ENCODE results near the gene FRK.
"Not testable (repeated sequence)": the region's sequence is repeated elsewhere in the genome, so short reads cannot be mapped to it uniquely, and the experiment has no call there.

Gene FRK, protein sequence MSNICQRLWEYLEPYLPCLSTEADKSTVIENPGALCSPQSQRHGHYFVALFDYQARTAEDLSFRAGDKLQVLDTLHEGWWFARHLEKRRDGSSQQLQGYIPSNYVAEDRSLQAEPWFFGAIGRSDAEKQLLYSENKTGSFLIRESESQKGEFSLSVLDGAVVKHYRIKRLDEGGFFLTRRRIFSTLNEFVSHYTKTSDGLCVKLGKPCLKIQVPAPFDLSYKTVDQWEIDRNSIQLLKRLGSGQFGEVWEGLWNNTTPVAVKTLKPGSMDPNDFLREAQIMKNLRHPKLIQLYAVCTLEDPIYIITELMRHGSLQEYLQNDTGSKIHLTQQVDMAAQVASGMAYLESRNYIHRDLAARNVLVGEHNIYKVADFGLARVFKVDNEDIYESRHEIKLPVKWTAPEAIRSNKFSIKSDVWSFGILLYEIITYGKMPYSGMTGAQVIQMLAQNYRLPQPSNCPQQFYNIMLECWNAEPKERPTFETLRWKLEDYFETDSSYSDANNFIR

DNA sequence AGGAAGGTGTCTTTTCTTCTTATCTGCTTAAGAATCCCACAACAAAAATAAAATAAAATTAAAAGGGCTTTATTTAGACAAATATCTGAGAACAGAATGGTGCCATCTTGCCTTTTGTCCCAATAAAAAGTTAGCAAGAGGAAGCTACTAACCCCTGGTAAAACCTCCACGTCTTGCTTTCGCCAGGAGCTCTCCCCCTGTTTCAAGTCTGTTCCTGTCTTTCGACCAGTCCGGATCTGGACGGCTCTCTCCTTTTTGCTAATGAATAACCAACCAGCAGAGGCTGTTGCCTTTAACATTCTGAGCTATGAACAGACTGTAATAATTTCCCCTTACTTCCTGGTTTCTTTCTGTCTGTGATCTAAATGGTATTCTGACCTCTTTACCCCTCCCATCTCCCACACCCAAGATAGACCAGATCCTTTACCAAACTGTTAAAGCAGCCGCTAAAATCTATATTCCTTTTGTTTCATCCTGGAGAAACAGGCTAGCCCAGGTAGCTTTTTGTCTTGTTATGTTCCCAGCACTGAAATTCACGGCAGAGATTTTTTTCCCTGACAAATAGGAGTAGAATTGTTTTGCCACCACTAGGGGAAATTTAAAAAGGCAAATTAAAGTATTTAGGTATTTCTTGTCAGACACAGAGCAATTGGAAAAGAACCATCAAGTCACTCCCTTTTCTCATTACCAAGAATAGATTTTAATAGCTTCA lies at the start of gene FRK:
Gene FRK (minus strand): TSS at position 320 of the 712 bp plus-strand sequence. CDS start 580 bp downstream, outside the sequence.
- DNase-seq (ENCODE audit: low read depth) = no peak

DNA sequence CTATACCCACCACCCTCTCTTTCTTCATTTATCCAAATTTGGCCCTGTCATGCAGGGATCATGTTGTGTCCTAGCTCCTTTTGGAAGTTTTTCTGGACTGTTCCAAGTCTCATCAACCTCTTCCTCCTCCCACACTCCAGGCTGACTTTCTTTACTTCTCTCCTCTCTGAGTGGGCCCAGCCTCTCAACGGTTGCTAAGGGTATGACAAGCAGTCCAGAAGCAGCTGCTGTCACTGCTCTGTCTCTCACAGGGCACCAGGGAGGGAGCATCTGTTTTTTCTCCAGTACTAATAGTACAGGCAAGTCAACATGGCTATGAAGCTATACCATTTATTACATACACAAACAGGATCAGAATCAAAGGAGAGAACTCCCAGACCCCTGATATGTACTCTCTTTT lies 48.1 kb upstream of the FRK start:
- DNase-seq (ENCODE audit: low read depth) = no peak

DNA sequence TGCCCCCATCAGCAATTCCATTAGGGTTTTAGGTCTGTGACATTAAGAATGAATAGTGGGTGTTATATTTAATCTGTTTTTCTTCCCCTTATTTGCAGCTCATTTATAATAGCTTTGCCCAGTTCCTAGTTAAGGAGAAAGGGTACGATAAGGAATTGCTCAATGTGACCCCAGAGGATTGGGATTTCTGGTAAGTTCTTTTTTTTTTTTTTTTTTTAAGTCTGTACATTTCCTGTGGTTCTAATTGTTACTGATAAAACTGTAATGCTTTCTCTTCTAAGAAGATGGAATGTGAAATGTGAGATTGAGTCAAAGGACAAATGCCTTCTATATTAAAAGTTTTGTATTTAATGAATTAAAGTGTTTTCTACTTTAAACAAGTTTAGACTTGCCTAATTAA lies 45.5 kb upstream of the FRK start:
- DNase-seq (ENCODE audit: low read depth) = no peak

DNA sequence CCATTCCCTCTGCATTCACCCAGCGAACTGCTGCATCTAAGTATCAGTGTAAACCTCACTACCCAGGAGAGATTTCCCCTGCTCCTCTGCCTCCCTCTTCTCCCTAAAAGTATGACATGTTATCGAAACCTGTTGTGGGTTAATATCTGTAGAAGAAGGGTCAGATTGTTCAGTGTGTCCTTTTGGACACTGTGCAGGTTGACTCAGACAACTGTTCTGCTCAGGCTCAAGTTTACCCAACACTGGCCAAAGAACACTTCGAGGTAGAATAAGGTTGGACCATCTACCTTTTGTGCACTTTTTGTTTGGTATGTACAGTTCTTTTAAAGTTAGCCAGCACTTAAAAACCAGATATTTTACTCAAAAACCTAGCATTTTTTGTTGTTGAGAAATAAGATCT lies 44.6 kb upstream of the FRK start:
- DNase-seq (ENCODE audit: low read depth) = no peak

DNA sequence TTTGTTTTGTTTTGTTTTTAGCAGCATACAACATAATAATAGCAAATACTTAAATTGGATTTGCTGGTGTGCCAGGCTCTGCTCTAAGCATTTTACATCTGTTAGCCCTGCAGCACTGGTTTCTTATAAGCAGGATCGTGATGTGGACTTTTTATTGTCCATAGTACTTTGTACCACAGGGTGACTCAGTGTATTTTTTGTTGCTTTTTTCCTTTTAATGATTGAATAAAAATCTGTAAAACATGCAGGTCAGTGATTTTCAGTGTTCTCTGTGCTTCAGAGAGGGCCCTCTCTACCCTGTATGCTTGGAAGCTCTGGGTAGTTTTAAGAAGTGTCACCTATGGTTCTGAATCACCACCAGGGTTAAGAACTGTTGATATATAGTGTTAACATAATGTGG lies 43.9 kb upstream of the FRK start:
- no peak for DNase-seq (ENCODE audit: low read depth)

DNA sequence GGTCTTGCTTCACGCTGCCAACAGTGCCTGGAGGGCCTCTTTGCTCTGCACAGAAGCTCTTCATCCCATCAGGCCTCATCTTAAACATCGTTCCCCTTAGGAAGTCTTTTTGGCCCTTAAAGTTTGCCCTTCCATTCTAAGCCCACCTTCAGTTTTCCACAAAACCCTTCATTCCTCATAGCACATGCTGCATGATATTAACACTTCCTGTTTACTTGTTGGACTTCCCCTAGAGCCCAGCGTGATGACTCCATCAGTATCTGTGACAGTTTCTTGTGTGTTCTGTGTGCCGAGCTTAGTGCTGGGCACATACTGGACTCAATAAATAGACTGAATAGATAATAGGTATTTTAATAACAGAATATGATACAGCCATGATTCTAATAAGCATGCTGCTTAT lies 42.2 kb upstream of the FRK start:
- no peak for DNase-seq (ENCODE audit: low read depth)

DNA sequence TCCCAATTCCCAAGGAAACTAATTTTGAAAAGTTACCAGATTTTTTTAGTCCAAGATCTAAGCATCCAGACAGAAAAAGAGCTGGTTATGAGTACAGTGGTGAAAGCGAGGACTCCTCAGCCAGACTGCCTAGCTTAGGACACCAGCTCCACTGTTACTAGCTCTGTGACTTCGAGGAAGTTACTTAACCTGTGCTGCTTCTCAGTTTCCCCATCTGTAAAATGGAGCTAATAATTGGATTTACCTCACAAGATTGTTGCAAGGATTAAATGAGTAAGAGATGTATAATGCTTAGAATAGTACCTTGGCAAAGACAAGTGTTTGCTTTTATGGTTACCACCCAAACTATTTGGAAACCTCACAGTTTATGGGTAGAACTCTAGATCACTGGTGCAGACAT lies 41.1 kb upstream of the FRK start:
- DNase-seq (ENCODE audit: low read depth) = no peak

DNA sequence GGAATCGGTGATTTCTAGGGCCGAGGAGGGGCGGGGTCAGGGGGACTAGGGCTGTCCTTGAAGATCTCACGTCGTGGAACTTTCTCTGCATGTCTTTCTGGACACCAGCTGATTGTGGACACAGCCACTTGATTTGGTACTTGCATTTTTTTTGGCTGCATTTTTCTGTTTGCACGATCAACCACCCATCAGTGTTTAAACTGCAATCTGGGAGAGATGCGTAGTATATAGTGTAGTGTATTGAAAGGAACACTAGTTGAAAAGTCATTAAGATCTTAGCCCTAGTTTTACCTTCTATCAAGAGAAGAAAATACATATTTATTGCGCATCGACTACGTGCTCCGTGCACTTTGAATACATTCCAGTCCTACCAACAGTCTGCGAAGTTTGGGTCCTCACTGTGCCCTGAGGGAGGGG lies 40.6 kb upstream of the FRK start:
- no peak for DNase-seq (ENCODE audit: low read depth)

DNA sequence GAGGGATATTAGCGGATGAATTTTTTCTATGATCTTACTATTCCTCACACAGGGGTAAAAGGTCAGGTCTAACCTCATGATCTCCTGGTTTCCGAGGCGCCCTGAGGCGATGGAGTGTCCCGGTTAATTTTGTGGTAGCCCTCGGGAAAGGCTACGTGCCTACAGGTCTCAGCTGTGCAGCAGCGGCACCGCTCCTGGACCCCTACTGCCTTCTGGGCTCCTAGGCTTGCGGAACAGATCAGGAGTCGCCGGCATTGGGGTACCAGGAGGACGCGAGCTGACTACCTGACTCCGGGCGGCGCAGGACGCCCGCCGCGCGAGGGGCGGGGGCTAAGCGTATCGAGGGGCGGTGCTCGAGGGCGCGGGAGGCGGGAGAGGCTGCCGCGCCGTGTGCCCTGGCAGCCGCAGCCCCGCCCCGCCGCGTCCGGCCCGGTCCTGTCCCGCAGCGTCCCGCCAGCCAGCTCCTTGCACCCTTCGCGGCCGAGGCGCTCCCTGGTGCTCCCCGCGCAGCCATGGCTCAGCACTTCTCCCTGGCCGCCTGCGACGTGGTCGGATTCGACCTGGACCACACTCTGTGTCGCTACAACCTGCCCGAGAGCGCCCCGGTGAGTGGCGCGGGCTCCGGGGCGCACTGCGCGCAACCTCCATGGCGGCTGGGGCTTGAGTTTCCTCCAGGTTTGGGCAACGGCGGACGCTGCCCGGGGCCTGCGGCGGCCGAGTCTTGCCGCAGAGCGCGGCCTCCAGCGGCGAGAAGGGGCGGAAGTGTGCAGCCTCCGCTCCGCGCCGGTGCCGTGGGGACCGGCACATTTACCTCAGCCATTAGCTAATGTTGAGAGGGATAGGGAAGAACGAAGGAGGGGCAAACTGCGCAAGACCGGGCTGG lies 40.0 kb upstream of the FRK start, which contains the start of gene NT5DC1:
Gene NT5DC1 (plus strand): TSS at position 435 of the 883 bp plus-strand sequence. CDS start 78 bp downstream, at position 513.
- peak; percentile 78 for DNase-seq (ENCODE audit: low read depth)

DNA sequence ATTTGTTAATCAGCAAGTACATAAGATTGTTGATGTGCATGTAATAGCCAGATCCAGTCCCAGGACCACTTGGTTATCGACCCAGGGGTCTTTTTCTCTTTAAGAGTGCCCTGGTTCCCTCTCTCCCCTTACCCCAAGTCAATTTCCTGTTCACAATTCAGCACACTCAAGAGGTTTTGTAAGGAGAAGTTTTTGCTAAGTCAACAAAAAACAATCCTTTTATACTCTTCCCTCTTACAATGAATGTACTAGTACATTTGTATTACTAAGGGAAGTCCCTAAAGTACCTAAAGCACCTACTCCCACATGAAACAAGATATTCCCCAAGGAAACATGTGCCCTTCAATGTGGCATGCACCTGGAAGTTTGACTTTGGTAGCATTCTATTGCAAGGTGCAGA lies 38.3 kb upstream of the FRK start:
- no peak for DNase-seq (ENCODE audit: low read depth)

DNA sequence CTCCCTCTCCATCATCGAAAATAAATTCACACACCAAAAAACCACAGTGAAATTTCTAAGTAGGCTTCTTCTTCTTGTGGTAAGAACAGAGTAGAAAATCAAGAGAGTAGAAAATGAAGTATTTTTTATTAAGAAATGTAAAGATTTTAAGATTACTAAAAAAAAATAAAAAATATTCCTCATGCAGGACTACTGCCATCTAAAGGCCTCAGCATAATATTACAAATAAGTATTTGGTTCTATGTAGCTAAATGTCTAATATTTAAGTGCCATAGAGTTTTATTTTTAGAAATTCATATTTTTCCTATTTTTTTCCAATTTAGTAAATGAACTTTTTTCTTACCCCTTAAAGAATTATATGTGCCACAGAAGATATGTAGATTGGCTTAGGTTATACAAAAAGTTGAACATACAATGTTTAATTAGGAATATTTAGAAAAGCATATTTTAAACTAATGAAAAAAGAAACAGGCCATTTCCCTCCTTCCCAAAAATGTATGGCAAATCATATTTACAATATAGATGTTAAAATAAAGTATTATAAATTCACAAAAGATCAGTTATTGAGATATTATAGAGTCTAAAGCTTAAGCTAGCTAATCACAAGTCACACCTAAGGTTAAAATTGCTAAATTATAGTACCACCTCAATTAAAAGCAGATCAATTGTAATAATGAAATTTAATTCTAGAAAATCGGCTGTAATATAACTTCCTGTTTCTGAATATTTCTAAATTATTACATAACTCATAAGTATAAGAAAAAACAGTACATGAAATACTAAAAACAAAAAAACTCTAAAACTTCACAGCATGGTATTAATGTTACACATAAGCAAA lies 36.5 kb upstream of the FRK start:
- no peak for DNase-seq (ENCODE audit: low read depth)

DNA sequence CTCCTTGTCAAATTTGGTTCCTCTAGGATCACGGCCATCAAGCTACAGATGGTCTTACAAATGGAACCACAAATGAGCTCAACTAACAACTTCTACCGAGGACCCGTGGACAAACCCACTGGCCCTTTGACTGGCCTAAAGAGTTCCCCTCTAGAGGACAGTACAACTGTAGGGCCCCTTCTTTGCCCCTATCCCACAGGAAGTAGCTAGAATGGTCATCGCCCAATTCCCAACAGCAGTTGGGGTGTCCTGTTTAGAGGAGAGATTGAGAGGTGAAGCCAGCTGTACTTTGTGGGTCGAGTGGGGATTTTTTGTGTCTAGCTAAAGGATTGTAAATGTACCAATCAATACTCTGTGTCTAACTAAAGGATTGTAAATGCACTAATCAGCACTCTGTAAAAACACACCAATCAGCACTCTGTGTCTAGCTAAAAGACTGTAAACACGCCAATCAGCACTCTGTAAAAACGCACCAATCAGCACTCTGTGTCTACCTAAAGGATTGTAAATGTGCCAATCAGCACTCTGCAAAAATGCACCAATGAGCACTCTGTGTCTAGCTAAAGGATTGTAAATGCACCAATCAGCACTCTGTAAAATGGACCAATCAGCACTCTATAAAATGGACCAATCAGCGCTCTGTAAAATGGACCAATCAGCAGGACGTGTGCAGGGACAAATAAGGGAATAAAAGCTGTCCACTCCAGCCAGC lies 35.5 kb upstream of the FRK start:
- DNase-seq (ENCODE audit: low read depth) = not testable (repeated sequence)

DNA sequence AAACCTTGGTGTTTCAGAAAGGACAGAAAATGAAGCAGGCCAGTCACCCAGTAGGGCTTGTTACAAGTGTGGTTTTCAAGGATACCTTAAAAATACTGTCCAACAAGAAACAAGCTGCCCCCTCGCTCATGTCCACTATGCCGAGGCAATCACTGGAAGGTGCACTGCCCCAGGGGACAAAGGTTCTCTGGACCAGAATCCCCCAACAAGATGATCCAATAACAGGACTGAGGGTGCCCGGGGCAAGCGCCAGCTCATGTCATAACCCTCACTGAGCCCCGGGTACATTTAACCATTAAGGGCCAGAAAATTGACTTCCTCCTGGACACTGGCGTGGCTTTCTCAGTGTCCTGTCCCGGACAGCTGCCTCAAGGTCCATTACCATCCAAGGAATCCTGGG lies 33.4 kb upstream of the FRK start:
- no peak for DNase-seq (ENCODE audit: low read depth)

DNA sequence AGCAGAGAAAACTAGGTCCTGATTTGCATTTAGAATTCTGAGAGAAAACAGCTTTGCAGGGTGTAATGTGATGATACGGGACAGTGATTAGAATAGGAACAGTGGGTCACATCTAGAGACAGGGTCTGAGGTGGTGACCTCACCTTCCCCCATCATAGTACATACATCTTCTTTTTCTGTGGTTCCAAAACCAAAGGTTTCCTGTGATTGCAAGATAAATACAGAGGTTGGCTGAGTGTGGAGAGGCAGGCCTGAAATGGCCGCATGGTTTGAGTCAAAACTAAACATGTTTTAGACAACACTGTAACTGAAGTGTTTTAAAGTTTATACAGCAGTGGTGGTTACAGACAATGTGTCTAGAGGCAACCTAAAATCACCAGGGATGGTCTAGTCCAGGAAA lies 29.6 kb upstream of the FRK start:
- no peak for DNase-seq (ENCODE audit: low read depth)

DNA sequence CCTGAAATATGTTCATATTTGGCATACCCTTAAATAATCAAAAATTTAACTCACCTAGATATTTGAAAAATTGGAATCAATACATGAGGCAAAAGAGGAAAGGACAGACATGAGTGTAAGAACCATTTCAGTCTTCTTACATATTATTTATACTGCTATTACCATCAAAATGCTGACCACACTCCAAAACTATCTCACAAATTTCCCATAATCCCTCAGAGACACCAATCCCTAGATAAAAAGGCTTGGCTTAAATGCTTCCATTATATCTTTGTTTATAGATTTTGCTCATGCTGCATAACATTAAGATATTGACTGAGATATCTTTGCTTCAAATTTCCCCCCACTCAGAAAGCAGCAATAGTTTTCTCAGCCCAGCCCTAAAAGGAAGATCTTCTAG lies 28.3 kb upstream of the FRK start:
- DNase-seq (ENCODE audit: low read depth) = no peak

DNA sequence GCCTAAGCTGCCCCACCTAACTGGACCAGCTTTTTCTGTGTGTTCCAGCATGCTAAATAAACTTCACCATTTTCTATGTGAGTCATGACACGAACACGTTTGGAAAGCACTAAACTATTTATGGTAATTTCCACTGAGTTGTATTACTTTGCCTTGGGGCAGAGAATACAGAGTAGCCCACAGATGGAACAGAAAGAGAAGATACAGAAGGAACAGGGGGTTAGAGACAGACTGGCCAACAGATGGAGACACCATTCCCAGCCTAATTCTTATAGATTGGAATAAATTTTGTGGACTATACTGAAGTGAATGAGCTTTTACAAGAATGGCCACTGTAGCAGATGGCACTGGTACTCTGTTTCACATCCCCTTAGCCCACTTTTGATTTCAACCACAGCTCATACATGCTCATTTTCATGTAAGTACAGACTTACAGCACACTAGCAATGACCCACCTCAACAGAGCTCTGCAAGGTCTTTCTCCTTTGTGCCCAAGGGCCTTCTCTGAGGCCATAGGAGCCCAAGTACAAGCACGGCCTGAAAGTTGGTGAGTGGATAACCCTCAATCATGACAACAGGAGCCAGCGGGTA lies 26.8 kb upstream of the FRK start:
- no peak for DNase-seq (ENCODE audit: low read depth)

DNA sequence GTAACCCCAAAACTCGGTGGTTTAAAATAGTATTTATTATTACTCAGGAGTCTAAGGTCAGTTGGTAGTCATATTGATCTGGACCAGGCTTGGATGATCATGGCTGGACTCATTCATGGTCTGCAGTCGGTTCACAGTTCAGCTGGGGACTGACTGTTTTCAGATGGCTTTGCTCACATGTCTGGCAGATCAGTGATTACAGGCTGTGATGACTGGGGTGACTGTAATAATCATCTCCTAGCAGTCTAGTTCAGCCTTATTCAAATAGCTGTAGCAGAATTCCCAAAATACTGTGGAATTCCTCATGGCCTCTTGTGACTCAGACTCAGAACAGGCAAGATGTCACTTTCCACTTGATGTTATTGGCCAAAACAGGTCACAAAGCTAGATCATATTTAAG lies 23.6 kb upstream of the FRK start:
- DNase-seq (ENCODE audit: low read depth) = no peak

DNA sequence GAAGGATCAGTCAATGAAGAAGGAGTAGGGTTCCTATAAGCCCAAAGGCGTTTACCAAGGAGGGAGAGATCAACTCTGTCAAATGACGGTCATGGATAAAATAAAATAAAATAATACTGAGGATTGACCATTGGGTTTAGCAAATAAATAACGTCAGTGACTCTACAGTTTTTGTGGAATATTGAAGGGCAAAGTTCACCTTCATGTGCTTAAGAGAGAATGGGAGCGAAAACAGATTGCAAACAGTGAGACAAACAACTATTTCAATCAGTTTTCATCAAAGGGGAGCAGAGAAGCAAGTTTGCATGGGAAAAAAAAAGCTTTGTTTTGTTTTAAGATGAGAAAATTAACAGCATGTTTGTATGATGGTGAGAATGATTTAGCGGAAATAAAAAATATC lies 22.4 kb upstream of the FRK start:
- DNase-seq (ENCODE audit: low read depth) = no peak

DNA sequence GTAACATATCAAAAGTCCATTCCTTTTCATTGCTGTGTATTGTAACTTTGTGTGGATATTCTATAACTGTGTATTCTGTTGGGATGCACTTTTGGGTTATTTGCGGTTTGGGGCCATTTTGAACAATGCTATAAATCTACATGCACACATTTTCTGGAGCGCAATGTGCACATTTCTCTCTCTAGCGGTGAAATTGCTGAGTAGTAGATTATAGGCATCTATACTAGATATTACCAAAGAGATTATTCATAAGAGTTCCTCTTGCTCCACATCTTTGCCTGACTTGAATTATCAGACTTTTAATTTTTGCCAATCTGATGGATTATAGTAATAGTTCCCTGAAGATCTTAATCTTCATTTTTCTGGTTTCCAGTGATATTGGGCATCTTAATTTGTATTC lies 18.3 kb upstream of the FRK start:
- DNase-seq (ENCODE audit: low read depth) = no peak

DNA sequence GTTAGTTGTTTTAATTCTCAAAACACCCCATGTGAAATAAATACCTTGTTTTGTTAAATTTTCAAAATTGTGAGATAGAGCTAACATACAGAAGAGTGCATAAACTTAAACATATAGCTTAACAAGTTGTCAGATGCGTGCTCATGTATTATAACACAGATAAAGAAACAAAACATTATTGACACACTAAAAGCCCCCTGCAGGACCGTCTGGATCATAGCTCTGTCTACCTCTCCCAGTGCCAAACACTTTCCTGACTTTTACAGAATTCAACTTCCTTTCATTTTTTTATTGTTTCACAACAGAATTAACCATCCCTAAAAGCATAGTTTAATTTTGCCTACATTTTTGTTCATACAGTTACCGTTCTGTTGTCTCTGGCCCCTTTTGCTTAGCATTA lies 17.8 kb upstream of the FRK start:
- DNase-seq (ENCODE audit: low read depth) = no peak
